GM21786 (cell line): ENCODE results near the gene PHC2.

Source experiments
- ATAC-seq: cut with Tn5 transposase; IDR thresholded peaks from one replicate; pipeline ENCODE4 v1.9.1; 2021; ENCODE audit not compliant: unreplicated experiment

PHC2 gene

GRCh38 chr1:33370827-33371226 is 60.1 kb downstream of the PHC2 start:
- no peak for ATAC-seq

GRCh38 chr1:33370301-33370700 is 60.6 kb downstream of the PHC2 start:
- no peak for ATAC-seq

GRCh38 chr1:33369764-33370163 is 61.1 kb downstream of the PHC2 start:
- ATAC-seq = no peak

GRCh38 chr1:33369081-33369480 is 61.8 kb downstream of the PHC2 start:
- no peak for ATAC-seq

GRCh38 chr1:33368431-33368830 is 62.5 kb downstream of the PHC2 start:
- no peak for ATAC-seq

- no peak for ATAC-seq
Observed at GRCh38 chr1:33367485-33368405, 63.1 kb downstream of the PHC2 start.

GRCh38 chr1:33366762-33367484 is 64.0 kb downstream of the PHC2 start:
- no peak for ATAC-seq

- no peak for ATAC-seq
Observed at GRCh38 chr1:33365560-33365997, 65.3 kb downstream of the PHC2 start.

GRCh38 chr1:33364565-33364918 is 66.4 kb downstream of the PHC2 start:
- ATAC-seq = no peak

- ATAC-seq = no peak
Observed at GRCh38 chr1:33363470-33363861, 67.4 kb downstream of the PHC2 start.

- ATAC-seq = no peak
Observed at GRCh38 chr1:33363021-33363420, 67.9 kb downstream of the PHC2 start.

- no peak for ATAC-seq
Observed at GRCh38 chr1:33361532-33362235, 69.2 kb downstream of the PHC2 start.

- no peak for ATAC-seq
Observed at GRCh38 chr1:33360367-33360766, 70.5 kb downstream of the PHC2 start.

- ATAC-seq = no peak
Observed at GRCh38 chr1:33359931-33360330, 71.0 kb downstream of the PHC2 start.

- no peak for ATAC-seq
Observed at GRCh38 chr1:33358795-33359503, 71.9 kb downstream of the PHC2 start.

- ATAC-seq = no peak
Observed at GRCh38 chr1:33358114-33358794, 72.6 kb downstream of the PHC2 start.

GRCh38 chr1:33357099-33357498 is 73.8 kb downstream of the PHC2 start:
- no peak for ATAC-seq

- no peak for ATAC-seq
Observed at GRCh38 chr1:33354707-33355316, 76.1 kb downstream of the PHC2 start.

GRCh38 chr1:33353531-33353930 is 77.4 kb downstream of the PHC2 start:
- no peak for ATAC-seq

- no peak for ATAC-seq
Observed at GRCh38 chr1:33351281-33351660, 79.6 kb downstream of the PHC2 start.
